Activated naive CD8-positive, alpha-beta T cell treated with anti-CD3 and anti-CD28 coated beads, Interleukin-2, amount 10 ng/mL, durations not matched to agents 7 days and 5 days (primary cell): ENCODE results near the gene GALK2. TPM values are rescaled to one million over a fixed set of nuclear protein-coding genes. Genes with fewer than 3 reads are reported as not detected.

ENCODE experiments used
- ATAC-seq: fragments of 150-1000 bp; cut with Tn5 transposase; one replicate; pipeline ENCODE4 v1.10.0; 2021; ENCODE audit warnings: low read depth, moderate library complexity
- POLR2A ChIA-PET: fragments of 350-600 bp; sonication (Branson Sonifier 250); formaldehyde crosslinking; loops from one replicate; lab custom pipeline; 2021; ENCODE audit warnings: antibody characterized with exemption; lab: Charles Lee
- DNase-seq: peaks from one replicate; pipeline ENCODE4 v3.0.0; 2021
- H3K27ac Mint-ChIP-seq: one replicate; pipeline ENCODE4 v1.8.0; 2022; ENCODE audit warnings: mild to moderate bottlenecking, mixed read lengths
- H3K27me3 Mint-ChIP-seq: one replicate; pipeline ENCODE4 v1.8.0; 2022; ENCODE audit warnings: mild to moderate bottlenecking, moderate library complexity, mixed read lengths
- H3K36me3 Mint-ChIP-seq: one replicate; pipeline ENCODE4 v1.8.0; 2021; ENCODE audit warnings: mild to moderate bottlenecking, mixed read lengths
- H3K4me1 Mint-ChIP-seq: one replicate; pipeline ENCODE4 v1.8.0; 2021; ENCODE audit warnings: mixed read lengths
- H3K4me3 Mint-ChIP-seq: one replicate; pipeline ENCODE4 v1.8.0; 2022; ENCODE audit warnings: mild to moderate bottlenecking, moderate library complexity, mixed read lengths
- H3K9me3 Mint-ChIP-seq: one replicate; pipeline ENCODE4 v1.8.0; 2021; ENCODE audit warnings: mixed read lengths
- microRNA-seq: library from miRNA; unstranded; fragments of <30 nt; microRNA quantifications from one replicate; pipeline ENCODE4 v1.2.0, GENCODE V29; 2022
- total RNA-seq, 2 experiments: library from RNA; stranded (reverse); gene quantifications; one replicate each; pipeline ENCODE4 v1.2.3, GENCODE V29; 2021

Gene GALK2
- total RNA-seq, 2 experiments from 2014 or later: 27.2 to 30.6 TPM

GRCh38 chr15:49370782-49371181, 200.7 kb downstream of the GALK2 start:
- DNase-seq (no peak), ATAC-seq (no peak)
- peaks cover 1% of the 10 kb centered on the region for H3K9me3 Mint-ChIP-seq
- no peak overlapping the region for H3K4me3 Mint-ChIP-seq
- H3K4me1 Mint-ChIP-seq: no peaks in the 10 kb centered on the region
- H3K27me3 Mint-ChIP-seq: no peaks in the 10 kb centered on the region
- H3K27ac Mint-ChIP-seq: no peak overlapping the region
- H3K36me3 Mint-ChIP-seq: peaks cover 1% of the 10 kb centered on the region
- POLR2A ChIA-PET: interaction anchor here (0.6 kb wide), 1 partner anchor 23 kb away, joined by 6 read pairs; no protein-coding TSS in a partner anchor

- Mint-ChIP-seq H3K9me3 (no peaks in the 10 kb centered on the region), H3K4me1 (no peaks in the 10 kb centered on the region), H3K4me3 (no peak overlapping the region), H3K27ac (no peak overlapping the region), H3K27me3 (peaks cover 1% of the 10 kb centered on the region), H3K36me3 (no peaks in the 10 kb centered on the region)
- ATAC-seq (no peak), DNase-seq (no peak)
- POLR2A ChIA-PET: no interaction called here
Measured at GRCh38 chr15:49372366-49372765, 202.3 kb downstream of the GALK2 start.

- ATAC-seq: no peak
- Mint-ChIP-seq H3K27me3 (peaks cover 2% of the 10 kb centered on the region), H3K9me3 (no peaks in the 10 kb centered on the region), H3K4me3 (no peak overlapping the region), H3K27ac (no peak overlapping the region), H3K36me3 (no peaks in the 10 kb centered on the region), H3K4me1 (no peaks in the 10 kb centered on the region)
- no peak for DNase-seq
- POLR2A ChIA-PET: no interaction called here
Measured at GRCh38 chr15:49379996-49380395, 209.9 kb downstream of the GALK2 start.

GRCh38 chr15:49380912-49381311, 210.9 kb downstream of the GALK2 start:
- POLR2A ChIA-PET: no interaction called here

More at GRCh38 chr15:49380912-49381311, 210.9 kb downstream of the GALK2 start:
- peaks cover 2% of the 10 kb centered on the region for H3K27me3 Mint-ChIP-seq
- DNase-seq (no peak), ATAC-seq (no peak)
- H3K4me3 Mint-ChIP-seq: no peak overlapping the region
- no peaks in the 10 kb centered on the region for H3K36me3 Mint-ChIP-seq
- no peak overlapping the region for H3K27ac Mint-ChIP-seq
- H3K9me3 Mint-ChIP-seq: no peaks in the 10 kb centered on the region
- H3K4me1 Mint-ChIP-seq: no peaks in the 10 kb centered on the region

Small RNA genes lying within 50 kb of the gene (microRNA-seq; reads per million reads assigned to microRNA genes)
- not detected for gene MIR4716

Other genes starting within 250 kb of the GALK2 start
- gene SHC4, start 206.3 kb upstream of the GALK2 start, total RNA-seq: under 1 TPM; 0.23 to 0.47 TPM
- 10 to 100 TPM; 34.8 to 38.6 TPM for gene SECISBP2L, start 123.8 kb upstream of the GALK2 start, total RNA-seq
- 10 to 100 TPM; 58.9 to 61.1 TPM for gene COPS2, start 14.6 kb upstream of the GALK2 start, total RNA-seq